Urinary bladder (tissue), 4 donors: ENCODE data around the gene EDDM13. TPM values are rescaled to one million over a fixed set of nuclear protein-coding genes. Genes with fewer than 3 reads are reported as not detected.

Experiments used
- DNase-seq: peaks from one replicate; pipeline ENCODE4 v3.0.0-alpha.2; 2015; ENCODE audit errors: extremely low spot score
- H3K27ac ChIP-seq: one replicate; pipeline ENCODE4 v1.5.1; 2013; ENCODE audit warnings: low read depth, mild to moderate bottlenecking, moderate library complexity
- H3K36me3 ChIP-seq: one replicate; pipeline ENCODE4 v1.6.1; 2013; ENCODE audit warnings: mild to moderate bottlenecking, moderate library complexity; ENCODE audit not compliant: insufficient read depth
- H3K4me1 ChIP-seq: one replicate; pipeline ENCODE4 v1.6.1; 2013; ENCODE audit warnings: mild to moderate bottlenecking, moderate library complexity; ENCODE audit not compliant: insufficient read depth
- H3K4me3 ChIP-seq: one replicate; pipeline ENCODE4 v1.5.1; 2013; ENCODE audit warnings: low read depth, low read length
- WGBS: extraction: QIAGEN DNeasy Blood & Tissue Kit; methylation state at CpG from one replicate; pipeline ENCODE4 v1.1.7; 2013; 5-methylcytosine and 5-hydroxymethylcytosine counted together
- polyA plus RNA-seq: library from polyadenylated mRNA; stranded (reverse); fragments of 200-250 nt; gene quantifications from one replicate; pipeline ENCODE4 v1.2.3, GENCODE V29; 2013
- small RNA-seq: library from RNA; depleted of rRNA; stranded (forward); fragments of <200 nt; gene quantifications from one replicate; pipeline ENCODE3, GENCODE V24; 2014
- total RNA-seq: library from RNA; depleted of rRNA; stranded (reverse); fragments of >200 nt; gene quantifications from one replicate; pipeline ENCODE4 v1.2.3, GENCODE V29; 2014
- donor health status: healthy with polysubstance abuse.
- donor health status: healthy.

EDDM13 gene
- total and polyA plus RNA-seq, 2 donors, result 0.43 TPM; not detected in 1

- DNase-seq, result no peak
- WGBS, result 84% methylated on average over 2 of the region's 2 CpGs
- Histone ChIP-seq H3K27ac (no peak overlapping the region), H3K36me3 (no peaks in the 10 kb centered on the region), H3K4me1 (no peaks in the 10 kb centered on the region), H3K4me3 (no peak overlapping the region)
Measured at GRCh38 chr19:56356944-56357343, 84.4 kb downstream of the EDDM13 start.

Small RNA genes within 50 kb of the gene (small RNA-seq; reads per million reads assigned to genes)
- not detected for gene RF00019

Other genes starting within 250 kb of the EDDM13 start
- gene ZNF787, start 151.5 kb upstream of the EDDM13 start, total RNA-seq, result 13.3 TPM
- gene ZNF787, start 151.5 kb upstream of the EDDM13 start, polyA plus RNA-seq, result 30.9 TPM
- gene ZNF444, start 131.5 kb upstream of the EDDM13 start, total RNA-seq, result 11.7 TPM
- gene ZNF444, start 131.5 kb upstream of the EDDM13 start, polyA plus RNA-seq, result 44.5 TPM
- gene GALP, start 96.7 kb upstream of the EDDM13 start, total RNA-seq, result not detected
- gene GALP, start 96.7 kb upstream of the EDDM13 start, polyA plus RNA-seq, result not detected
- gene ZSCAN5B, start 75.0 kb upstream of the EDDM13 start, total RNA-seq, result not detected
- gene ZSCAN5B, start 75.0 kb upstream of the EDDM13 start, polyA plus RNA-seq, result not detected
- not detected for gene ZSCAN5C, start 70.5 kb upstream of the EDDM13 start, total RNA-seq
- not detected for gene ZSCAN5C, start 70.5 kb upstream of the EDDM13 start, polyA plus RNA-seq
- 17.2 TPM for gene ZSCAN5A, start 42.1 kb downstream of the EDDM13 start, total RNA-seq
- gene ZSCAN5A, start 42.1 kb downstream of the EDDM13 start, polyA plus RNA-seq, result 6.4 TPM
- 5.3 TPM for gene ZNF582, start 120.8 kb downstream of the EDDM13 start, total RNA-seq
- gene ZNF582, start 120.8 kb downstream of the EDDM13 start, polyA plus RNA-seq, result 4.0 TPM
- gene ZNF583, start 131.6 kb downstream of the EDDM13 start, total RNA-seq, result 22.7 TPM
- gene ZNF583, start 131.6 kb downstream of the EDDM13 start, polyA plus RNA-seq, result 3.6 TPM
- 14.6 TPM for gene ZNF667, start 204.6 kb downstream of the EDDM13 start, total RNA-seq
- 3.5 TPM for gene ZNF667, start 204.6 kb downstream of the EDDM13 start, polyA plus RNA-seq
- gene ZNF471, start 235.1 kb downstream of the EDDM13 start, total RNA-seq, result 18.5 TPM
- 6.8 TPM for gene ZNF471, start 235.1 kb downstream of the EDDM13 start, polyA plus RNA-seq